K562 (cell line): ENCODE measurements around the gene CHCHD6. TPM values are rescaled to one million over a fixed set of nuclear protein-coding genes. Genes with fewer than 3 reads are reported as not detected.

Experiments used
- ATAC-seq: fragments of 200-7000 bp; cut with Tn5 transposase; 3 replicates; pipeline ENCODE4 v1.9.1; 2020; ENCODE audit warnings: moderate library complexity
- BruUV-seq: library from RNA; stranded (reverse); fragments of 400-500 nt; replicated peaks from 2 replicates; lab custom pipeline; 2021; lab: Mats Ljungman, UMichigan
- CTCF ChIA-PET: fragments of 300-600 bp; formaldehyde crosslinking; extraction: SDS; loops from one replicate; lab custom pipeline; 2021; ENCODE audit warnings: low intra/inter-chr PET ratio; lab: Yijun Ruan, JAX
- POLR2A ChIA-PET: fragments of 300-600, 350-650 bp; sonication (Branson Sonifier 250); formaldehyde crosslinking; extraction: SDS; loops from one replicate; lab custom pipeline; 2021; ENCODE audit warnings: antibody characterized with exemption, inconsistent platforms; lab: Yijun Ruan, JAX
- DNase-seq, 4 experiments: peaks; one replicate each; pipeline versions ENCODE4 v3.0.0 to v3.0.0-alpha.2; 2011 to 2018; ENCODE audit warnings: low spot score in 3 of 4, mixed read lengths in 3 of 4; ENCODE audit errors: extremely low read depth in 1 of 4
- FAIRE-seq: peaks from 2 replicates; lab custom pipeline; 2011; peaks lifted over from hg19 to GRCh38; lab: Jason Lieb, UNC
- H2AFZ ChIP-seq: 2 replicates; pipeline ENCODE4 v1.6.0; 2011; ENCODE audit warnings: low read depth, low read length, control low read depth, inconsistent platforms
- H3K27ac ChIP-seq: fragments of 200-600 bp; 3 replicates; pipeline ENCODE4 v1.8.0; 2011; ENCODE audit warnings: low read depth, mild to moderate bottlenecking, control low read depth, inconsistent platforms, low read length, moderate library complexity, mixed read lengths; ENCODE audit errors: extremely low read depth
- H3K27me3 ChIP-seq, 2 experiments: fragments of 300-600 bp in 1 of 2; 2 replicates in 1 of 2; 3 replicates in 1 of 2; pipeline versions ENCODE4 v1.6.0 to v1.8.0; 2011; ENCODE audit warnings: inconsistent platforms in 2 of 2, low read length in 2 of 2, mild to moderate bottlenecking in 1 of 2, mixed read lengths in 1 of 2, moderate library complexity in 1 of 2; ENCODE audit not compliant: control insufficient read depth in 2 of 2, insufficient read depth in 2 of 2
- H3K36me3 ChIP-seq: fragments of 300-600 bp; 3 replicates; pipeline ENCODE4 v1.8.0; 2011; ENCODE audit warnings: mild to moderate bottlenecking, low read length, inconsistent platforms; ENCODE audit not compliant: control insufficient read depth, insufficient read depth
- H3K4me1 ChIP-seq, 2 experiments: fragments of 200-600 bp in 1 of 2; replicated peaks in 1 of 2; 2 replicates in 1 of 2; 3 replicates in 1 of 2; pipeline versions ENCODE4 v1.5.1 to v1.8.0; 2011; ENCODE audit warnings: inconsistent platforms in 2 of 2, low read length in 2 of 2, mild to moderate bottlenecking in 1 of 2, mixed read lengths in 1 of 2, moderate library complexity in 1 of 2; ENCODE audit not compliant: control insufficient read depth in 2 of 2, insufficient read depth in 2 of 2
- H3K4me2 ChIP-seq: 2 replicates; pipeline ENCODE4 v1.6.1; 2011; ENCODE audit warnings: low read length, control low read depth, inconsistent platforms, mixed read lengths; ENCODE audit not compliant: insufficient read depth
- H3K4me3 ChIP-seq: fragments of 200-600 bp; sonication (generic), shearing (Covaris generic); 2 replicates; pipeline ENCODE4 v1.5.1; 2016; ENCODE audit warnings: control low read depth, inconsistent platforms
- H3K79me2 ChIP-seq: fragments of 200-600 bp; 3 replicates; pipeline ENCODE4 v1.8.0; 2011; ENCODE audit warnings: low read length, inconsistent platforms; ENCODE audit not compliant: control insufficient read depth, insufficient read depth
- H3K9ac ChIP-seq, 2 experiments: 2 replicates each; pipeline versions ENCODE4 v1.6.0 to v1.6.1; 2011; ENCODE audit warnings: low read depth in 2 of 2, low read length in 2 of 2, control low read depth in 1 of 2, inconsistent platforms in 1 of 2, mild to moderate bottlenecking in 1 of 2, mixed read lengths in 1 of 2; ENCODE audit not compliant: insufficient read depth in 1 of 2
- H3K9me1 ChIP-seq: one replicate; pipeline ENCODE4 v1.6.0; 2011; ENCODE audit warnings: inconsistent platforms, mild to moderate bottlenecking, low read length, moderate library complexity; ENCODE audit not compliant: control insufficient read depth, insufficient read depth
- H3K9me3 ChIP-seq: replicated peaks from 2 replicates; pipeline ENCODE4 v1.5.1; 2011; ENCODE audit warnings: low read depth, low read length, inconsistent platforms; ENCODE audit not compliant: control insufficient read depth, insufficient read depth
- H4K20me1 ChIP-seq: replicated peaks from 2 replicates; pipeline ENCODE4 v1.6.1; 2011; ENCODE audit warnings: low read length, inconsistent platforms, mixed read lengths; ENCODE audit not compliant: control insufficient read depth, insufficient read depth
- BHLHE40 ChIP-seq: IDR thresholded peaks from 2 replicates; pipeline ENCODE4 v1.6.1; 2011; ENCODE audit warnings: low read length, improper control_type of control experiment
- NR2F6 ChIP-seq: fragments of 450-650 bp; formaldehyde crosslinking; IDR thresholded peaks from 2 replicates; pipeline ENCODE4 v1.4.0; 2020; ENCODE audit warnings: mild to moderate bottlenecking
- NRF1 ChIP-seq, 2 experiments: fragments of 450-650 bp; IDR thresholded peaks in 1 of 2; conservative IDR thresholded peaks in 1 of 2; 2 replicates each; pipeline ENCODE4 v1.6.1; 2014; ENCODE audit warnings: mild to moderate bottlenecking in 2 of 2
- RAD21 ChIP-seq, 2 experiments: fragments of 250-450 bp in 1 of 2; fragments of 450-650 bp in 1 of 2; sonication (Bioruptor Pico) in 1 of 2; formaldehyde crosslinking in 1 of 2; IDR thresholded peaks in 1 of 2; conservative IDR thresholded peaks in 1 of 2; 2 replicates each; pipeline versions ENCODE4 v1.4.0 to v1.8.0; 2020 to 2022; ENCODE audit warnings: mild to moderate bottlenecking in 2 of 2, moderate library complexity in 1 of 2
- REST ChIP-seq, 2 experiments: fragments of 450-650 bp; formaldehyde crosslinking in 1 of 2; IDR thresholded peaks; 2 replicates each; pipeline versions ENCODE4 v1.4.0 to v1.6.1; 2014 to 2020; ENCODE audit warnings: mild to moderate bottlenecking in 2 of 2, borderline replicate concordance in 1 of 2, low read depth in 1 of 2
- STAG1 ChIP-seq: sonication (generic); formaldehyde crosslinking; IDR thresholded peaks from 2 replicates; pipeline ENCODE4 v1.5.0; 2020; ENCODE audit warnings: missing genetic modification reagents, borderline replicate concordance
- TEAD4 ChIP-seq, 2 experiments: sonication (generic) in 1 of 2; formaldehyde crosslinking in 1 of 2; IDR thresholded peaks; 2 replicates each; pipeline versions ENCODE4 v1.6.1 to v1.8.0; 2012 to 2022; ENCODE audit warnings: borderline replicate concordance in 1 of 2, inconsistent platforms in 1 of 2, low read length in 1 of 2, mild to moderate bottlenecking in 1 of 2, missing genetic modification reagents in 1 of 2
- XRCC5 ChIP-seq: fragments of 200-400 bp; formaldehyde crosslinking; IDR thresholded peaks from 2 replicates; pipeline ENCODE4 v1.6.1; 2017; ENCODE audit warnings: low read depth, mild to moderate bottlenecking, low read length
- ZNF77 ChIP-seq: fragments of 250-450 bp; sonication (Bioruptor Pico); IDR thresholded peaks from 2 replicates; pipeline ENCODE4 v1.5.0; 2020
- WGBS: fragments of 100-300 bp; shearing (Covaris generic); methylation state at CpG from one replicate; pipeline ENCODE4 v1.1.6; 2016; ENCODE audit warnings: low coverage, mixed read lengths; ENCODE audit not compliant: insufficient coverage; ENCODE audit errors: missing lambda C conversion rate; 5-methylcytosine and 5-hydroxymethylcytosine counted together
- in situ Hi-C: fragments of 300-500 bp; cut with MboI; formaldehyde crosslinking; loops from 4 replicates; pipeline ENCODE4 v1.15.0; 2018; ENCODE audit warnings: inconsistent platforms, mixed read lengths
- intact Hi-C: fragments of 100-400 bp; cut with micrococcal nuclease; formaldehyde crosslinking; loops from 2 replicates; pipeline ENCODE4 v1.14.2; 2022
- polyA plus RNA-seq, 8 experiments: library from polyadenylated mRNA; depleted of rRNA in 4 of 8; stranded (reverse) in 5 of 8; unstranded in 3 of 8; fragments of >200 nt; fragmentation: Nextera tagmentation in 2 of 8; fragmentation: Illumina TruSeq in 1 of 8; extraction: Ambion mirVana in 2 of 8; extraction: Trizol in 1 of 8; gene quantifications; 2 replicates each; pipeline versions ENCODE4 v1.2.1 to v1.2.3, GENCODE V29; 2011 to 2014; ENCODE audit warnings: inconsistent platforms in 1 of 8, missing spikeins in 1 of 8
- total RNA-seq, 7 experiments: library from RNA; depleted of rRNA in 6 of 7; stranded (reverse); fragments of >200 nt in 6 of 7; fragmentation: Illumina TruSeq in 2 of 7; extraction: Trizol in 2 of 7; gene quantifications; 2 replicates each; pipeline versions ENCODE4 v1.2.1 to v1.2.3, GENCODE V29; 2011 to 2021; ENCODE audit warnings: low replicate concordance in 1 of 7
- TF ChIP-seq, protein P1 (sequence below), 3 experiments: IDR thresholded peaks in 2 of 3; conservative IDR thresholded peaks in 1 of 3; 2 replicates each; pipeline ENCODE4 v1.5.1; 2011 to 2012; ENCODE audit warnings: low read length in 3 of 3, mild to moderate bottlenecking in 3 of 3, control low read depth in 2 of 3, improper control_type of control experiment in 1 of 3, inconsistent platforms in 1 of 3, low read depth in 1 of 3, mixed read lengths in 1 of 3, moderate library complexity in 1 of 3; ENCODE audit not compliant: insufficient read depth in 2 of 3

The CHCHD6 gene
- total and polyA plus RNA-seq, 9 of the 15 experiments (the other 6 are each of a cell fraction or from before 2014, with no cell fraction given), result 4.6 to 18.6 (median 10.9) TPM

DNA sequence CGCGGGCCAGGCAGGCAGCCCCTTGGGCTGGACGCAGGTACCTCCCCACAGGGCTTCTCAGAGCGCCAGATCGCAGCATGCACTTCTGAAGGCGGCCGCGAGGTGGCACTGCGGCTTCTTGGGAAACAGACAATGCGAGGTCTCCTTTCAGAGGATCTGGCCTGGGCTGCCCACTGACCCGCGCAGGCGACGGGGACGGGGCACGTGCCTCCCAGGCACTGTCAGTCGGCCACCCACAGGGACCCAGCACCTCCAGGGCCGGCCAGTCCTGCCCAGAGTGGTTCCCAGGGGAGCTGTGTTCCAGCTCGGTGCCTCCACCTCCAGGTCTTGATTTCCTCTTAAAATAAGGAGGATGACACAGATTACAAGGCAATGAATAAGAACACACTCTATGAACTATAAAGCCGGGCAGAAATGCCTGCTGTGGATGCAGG lies 24.7 kb upstream of the CHCHD6 start:
- ATAC-seq (peak; percentile 97), DNase-seq (peak; percentile 66 to 77 (median 70)), FAIRE-seq (peak; percentile 74)
- Histone ChIP-seq H3K9me3 (no peaks in the 10 kb centered on the region), H3K27me3 (peaks cover 0 to 23% of the 10 kb centered on the region in 2 experiments; a peak in 2 of 5 replicates), H3K4me2 (no peak overlapping the region), H3K79me2 (no peaks in the 10 kb centered on the region), H3K4me3 (no peak overlapping the region), H3K27ac (no peak overlapping the region), H4K20me1 (no peaks in the 10 kb centered on the region), H3K36me3 (no peaks in the 10 kb centered on the region), H3K9ac (no peak overlapping the region; a peak in 1 of 4 replicates), H3K4me1 (peaks cover 0 to 10% of the 10 kb centered on the region in 2 experiments; a peak in 2 of 5 replicates), H3K9me1 (no peaks in the 10 kb centered on the region), H2AFZ (no peak overlapping the region)
- intact Hi-C loops (loop anchor here (5.0 to 10.0 kb wide), 2 partner anchors 73 to 775 kb away; no protein-coding TSS in a partner anchor), in situ Hi-C loops (loop anchor here (10.0 kb wide), 1 partner anchor 775 kb away; no protein-coding TSS in a partner anchor)
- POLR2A ChIA-PET, result no interaction called here
- BruUV-seq, result no TSS peak
- CTCF ChIA-PET, result interaction anchor here (0.5 to 1.1 kb wide), 4 partner anchors 197 to 410 kb away, joined by 3 read pairs; no protein-coding TSS in a partner anchor
- 0% methylated on average over 4 of the region's 20 CpGs for WGBS
- TF ChIP-seq BHLHE40, result peak; percentile 79
- peak; percentile 69 for TF ChIP-seq REST (IDR thresholded peaks at IDR 0.05; ENCODE audit: borderline replicate concordance)
- no peak for TF ChIP-seq REST (CRISPR knock-in tag; IDR thresholded peaks at IDR 0.05; ENCODE audit: low read depth)
- TF ChIP-seq NRF1 (conservative IDR thresholded peaks at IDR 0.05 in 1 of 2, IDR thresholded peaks at IDR 0.05 in 1 of 2), result 0 out of 4 replicates have a peak, but pooled peaks of 1 of the 2 experiments have one; percentile 36
- TF ChIP-seq TEAD4 (IDR thresholded peaks at IDR 0.05; ENCODE audit: low read length), result no peak
- TF ChIP-seq TEAD4 (CRISPR knock-in tag; IDR thresholded peaks at IDR 0.05; ENCODE audit: borderline replicate concordance), result 0 out of 2 replicates have a peak, but pooled peaks have one; percentile 28
- TF ChIP-seq STAG1 (CRISPR knock-in tag), result peak; percentile 76; the same call in 1 of the 2 replicates
- peak; percentile 69 to 82 for TF ChIP-seq RAD21 (CRISPR knock-in tag; conservative IDR thresholded peaks at IDR 0.05 in 1 of 2, IDR thresholded peaks at IDR 0.05 in 1 of 2)
- TF ChIP-seq, protein P1, sequence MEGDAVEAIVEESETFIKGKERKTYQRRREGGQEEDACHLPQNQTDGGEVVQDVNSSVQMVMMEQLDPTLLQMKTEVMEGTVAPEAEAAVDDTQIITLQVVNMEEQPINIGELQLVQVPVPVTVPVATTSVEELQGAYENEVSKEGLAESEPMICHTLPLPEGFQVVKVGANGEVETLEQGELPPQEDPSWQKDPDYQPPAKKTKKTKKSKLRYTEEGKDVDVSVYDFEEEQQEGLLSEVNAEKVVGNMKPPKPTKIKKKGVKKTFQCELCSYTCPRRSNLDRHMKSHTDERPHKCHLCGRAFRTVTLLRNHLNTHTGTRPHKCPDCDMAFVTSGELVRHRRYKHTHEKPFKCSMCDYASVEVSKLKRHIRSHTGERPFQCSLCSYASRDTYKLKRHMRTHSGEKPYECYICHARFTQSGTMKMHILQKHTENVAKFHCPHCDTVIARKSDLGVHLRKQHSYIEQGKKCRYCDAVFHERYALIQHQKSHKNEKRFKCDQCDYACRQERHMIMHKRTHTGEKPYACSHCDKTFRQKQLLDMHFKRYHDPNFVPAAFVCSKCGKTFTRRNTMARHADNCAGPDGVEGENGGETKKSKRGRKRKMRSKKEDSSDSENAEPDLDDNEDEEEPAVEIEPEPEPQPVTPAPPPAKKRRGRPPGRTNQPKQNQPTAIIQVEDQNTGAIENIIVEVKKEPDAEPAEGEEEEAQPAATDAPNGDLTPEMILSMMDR (IDR thresholded peaks at IDR 0.05 in 2 of 3, conservative IDR thresholded peaks at IDR 0.05 in 1 of 3; ENCODE audit: insufficient read depth in 2 of 3, low read depth in 1 of 3, low read length in 3 of 3), result peak; percentile 70 to 79 (median 72)
- no peak for TF ChIP-seq ZNF77
- 0 out of 2 replicates have a peak, but pooled peaks have one; percentile 46 for TF ChIP-seq XRCC5
- TF ChIP-seq NR2F6, result no peak
